DOHH2 (cell line): Measurements from ENCODE around the gene RCAN3.

Source experiments
- H3F3A ChIP-seq: fragments of 200-600 bp; sonication (generic), shearing (Covaris generic); 2 replicates; pipeline ENCODE4 v1.6.0; 2016; ENCODE audit warnings: antibody characterized with exemption, mild to moderate bottlenecking; ENCODE audit not compliant: control insufficient read depth, insufficient read depth
- H3K27ac ChIP-seq: fragments of 200-600 bp; sonication (generic); 2 replicates; pipeline ENCODE4 v1.5.1; 2014; ENCODE audit warnings: low read depth, mild to moderate bottlenecking, low read length, moderate library complexity
- H3K27me3 ChIP-seq: fragments of 200-600 bp; sonication (generic); 2 replicates; pipeline ENCODE4 v1.6.1; 2014; ENCODE audit warnings: mild to moderate bottlenecking, low read length, mixed read lengths; ENCODE audit not compliant: control insufficient read depth
- H3K36me3 ChIP-seq: fragments of 200-600 bp; sonication (generic); 2 replicates; pipeline ENCODE4 v1.6.1; 2014; ENCODE audit warnings: mild to moderate bottlenecking, low read length, moderate library complexity, mixed read lengths; ENCODE audit not compliant: control insufficient read depth
- H3K4me1 ChIP-seq: fragments of 200-600 bp; sonication (generic); 2 replicates; pipeline ENCODE4 v1.6.1; 2014; ENCODE audit warnings: mild to moderate bottlenecking, low read length, mixed read lengths; ENCODE audit not compliant: control insufficient read depth
- H3K4me2 ChIP-seq: fragments of 200-600 bp; sonication (generic); 2 replicates; pipeline ENCODE4 v1.6.0; 2014; ENCODE audit warnings: mild to moderate bottlenecking, low read length, moderate library complexity
- H3K4me3 ChIP-seq: fragments of 200-600 bp; sonication (generic); 2 replicates; pipeline ENCODE4 v1.5.1; 2014; ENCODE audit warnings: mild to moderate bottlenecking, low read length, mixed read lengths
- H3K79me2 ChIP-seq: fragments of 200-600 bp; sonication (generic); 2 replicates; pipeline ENCODE4 v1.6.1; 2014; ENCODE audit warnings: mild to moderate bottlenecking, low read length, mixed read lengths; ENCODE audit not compliant: control insufficient read depth
- H3K9me2 ChIP-seq: fragments of 200-600 bp; sonication (generic); replicated peaks from 2 replicates; pipeline ENCODE4 v1.6.1; 2014; ENCODE audit warnings: mild to moderate bottlenecking, low read length, mixed read lengths; ENCODE audit not compliant: control insufficient read depth
- H3K9me3 ChIP-seq: fragments of 200-600 bp; sonication (generic); 2 replicates; pipeline ENCODE4 v1.6.1; 2014; ENCODE audit warnings: antibody characterized with exemption, low read length, mixed read lengths; ENCODE audit not compliant: control insufficient read depth, insufficient read depth
- H4K20me1 ChIP-seq: fragments of 200-600 bp; sonication (generic); 2 replicates; pipeline ENCODE4 v1.6.0; 2014; ENCODE audit warnings: low read depth, mild to moderate bottlenecking, antibody characterized with exemption, low read length, moderate library complexity; ENCODE audit not compliant: control insufficient read depth, insufficient read depth
- CTCF ChIP-seq: fragments of 200-600 bp; sonication (generic); IDR thresholded peaks from one replicate; pipeline ENCODE4 v1.5.1; 2014; ENCODE audit warnings: antibody characterized with exemption, mild to moderate bottlenecking, low read depth, low read length; ENCODE audit not compliant: poor library complexity, severe bottlenecking
- EZH2phosphoT487 ChIP-seq: fragments of 200-600 bp; sonication (generic); IDR thresholded peaks from 2 replicates; pipeline ENCODE4 v1.6.1; 2017; ENCODE audit warnings: borderline replicate concordance, mild to moderate bottlenecking, antibody characterized with exemption, low read length, moderate library complexity, mixed read lengths

The RCAN3 gene

GRCh38 chr1:24560361-24560760 lies 57.7 kb downstream of the RCAN3 start:
- H3K27me3 ChIP-seq = peaks cover 8% of the 10 kb centered on the region

GRCh38 chr1:24562625-24563024 lies 60.0 kb downstream of the RCAN3 start:
- no peaks in the 10 kb centered on the region for H3K9me3 ChIP-seq
- H3K27ac ChIP-seq = no peak overlapping the region
- no peak overlapping the region for H3K4me2 ChIP-seq
- H3F3A ChIP-seq = no peaks in the 10 kb centered on the region
- H3K9me2 ChIP-seq = no peaks in the 10 kb centered on the region
- H3K79me2 ChIP-seq = no peaks in the 10 kb centered on the region
- H4K20me1 ChIP-seq = no peaks in the 10 kb centered on the region
- H3K4me3 ChIP-seq = no peak overlapping the region
- H3K27me3 ChIP-seq = no peaks in the 10 kb centered on the region
- no peaks in the 10 kb centered on the region for H3K36me3 ChIP-seq
- H3K4me1 ChIP-seq = peaks cover 32% of the 10 kb centered on the region
- no peak for TF ChIP-seq CTCF
- no peak for TF ChIP-seq EZH2phosphoT487

More at GRCh38 chr1:24560361-24560760, 57.7 kb downstream of the RCAN3 start:
- no peaks in the 10 kb centered on the region for H3K9me2 ChIP-seq
- H3K36me3 ChIP-seq = no peaks in the 10 kb centered on the region
- peaks cover 18% of the 10 kb centered on the region for H3K4me1 ChIP-seq
- H3K9me3 ChIP-seq = no peaks in the 10 kb centered on the region
- H4K20me1 ChIP-seq = no peaks in the 10 kb centered on the region
- no peak overlapping the region for H3K27ac ChIP-seq
- H3F3A ChIP-seq = no peaks in the 10 kb centered on the region
- no peak overlapping the region for H3K4me2 ChIP-seq
- TF ChIP-seq CTCF (no peak), EZH2phosphoT487 (no peak)
- no peaks in the 10 kb centered on the region for H3K79me2 ChIP-seq
- no peak overlapping the region for H3K4me3 ChIP-seq

GRCh38 chr1:24564695-24565094 lies 62.1 kb downstream of the RCAN3 start:
- Histone ChIP-seq H3K79me2 (no peaks in the 10 kb centered on the region), H3K9me2 (no peaks in the 10 kb centered on the region), H3K27me3 (no peaks in the 10 kb centered on the region), H3K4me3 (no peak overlapping the region), H3K4me1 (peaks cover 43% of the 10 kb centered on the region), H3F3A (no peaks in the 10 kb centered on the region), H3K4me2 (no peak overlapping the region), H3K27ac (no peak overlapping the region), H3K9me3 (no peaks in the 10 kb centered on the region), H4K20me1 (no peaks in the 10 kb centered on the region), H3K36me3 (no peaks in the 10 kb centered on the region)
- TF ChIP-seq EZH2phosphoT487 (no peak), CTCF (no peak)
